Measurements from ENCODE around the gene CPM.

Gene CPM

GRCh38 chr12:68903511-68903910, 29.5 kb downstream of the CPM start:
- DNase-seq, result no peak

DNA sequence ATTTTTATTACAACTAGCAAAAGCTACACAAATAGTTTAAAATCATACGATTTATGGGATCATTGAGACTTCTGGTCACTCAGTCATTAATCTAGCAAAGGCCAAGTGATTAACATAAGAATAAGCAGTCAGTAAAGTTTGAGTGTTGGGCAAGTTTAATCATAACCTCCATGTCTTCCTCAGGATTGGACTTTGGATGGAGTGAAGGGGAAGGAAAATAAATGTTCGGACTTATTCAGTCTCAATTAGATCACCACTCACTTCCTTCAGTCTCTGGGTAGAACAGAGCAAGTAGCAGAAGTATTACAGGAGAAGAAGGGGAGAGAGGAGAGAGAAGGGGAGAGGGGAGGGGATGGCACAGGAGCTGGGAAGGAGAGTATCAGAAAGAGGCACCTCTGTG, 31.4 kb downstream of the CPM start:
- no peak for DNase-seq

DNA sequence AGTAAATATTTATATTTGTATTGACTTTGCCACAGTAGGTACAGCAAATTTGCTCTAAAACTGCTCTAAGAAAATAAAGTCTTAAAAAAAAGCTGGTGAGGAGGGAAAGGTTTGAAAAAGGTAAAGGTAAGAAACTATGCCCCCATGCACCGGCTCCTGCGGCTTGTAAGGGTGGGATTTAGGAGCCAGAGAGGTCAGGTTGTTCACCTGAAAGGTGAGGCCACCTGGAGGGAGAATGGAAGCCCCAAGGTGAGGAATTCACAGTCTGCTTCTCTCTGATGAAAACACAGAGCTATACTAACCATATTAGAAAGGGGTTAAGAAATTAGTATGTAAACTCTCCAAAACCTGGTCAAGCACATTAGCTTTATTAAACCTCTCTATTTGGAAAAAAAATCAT, 31.8 kb downstream of the CPM start:
- no peak for DNase-seq

GRCh38 chr12:68900241-68900640, 32.7 kb downstream of the CPM start:
- no peak for DNase-seq

DNA sequence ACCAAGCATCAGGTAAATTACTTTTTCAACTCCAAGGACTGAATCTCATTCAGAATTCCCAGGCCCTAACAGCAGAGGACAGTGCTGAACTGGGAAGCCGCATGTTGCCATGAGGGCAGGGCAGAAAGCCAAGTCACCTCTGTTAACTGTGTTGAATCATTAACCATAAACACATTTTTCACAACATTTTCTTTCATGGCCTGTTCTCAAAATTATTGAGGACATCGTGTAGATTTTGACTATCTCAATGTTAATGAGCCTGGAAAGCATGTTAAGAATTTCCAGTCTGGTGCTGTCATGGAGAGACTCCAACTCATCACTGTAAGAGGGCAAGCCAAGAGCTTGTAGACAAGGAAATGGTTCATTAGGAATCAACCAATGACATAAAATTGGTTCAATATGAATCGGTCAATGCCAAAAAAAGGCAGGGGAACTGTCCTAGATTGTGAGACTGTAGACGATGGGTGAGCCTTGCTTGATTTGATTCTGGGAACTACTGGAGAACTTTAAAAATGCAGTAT, 33.7 kb downstream of the CPM start:
- no peak for DNase-seq

DNA sequence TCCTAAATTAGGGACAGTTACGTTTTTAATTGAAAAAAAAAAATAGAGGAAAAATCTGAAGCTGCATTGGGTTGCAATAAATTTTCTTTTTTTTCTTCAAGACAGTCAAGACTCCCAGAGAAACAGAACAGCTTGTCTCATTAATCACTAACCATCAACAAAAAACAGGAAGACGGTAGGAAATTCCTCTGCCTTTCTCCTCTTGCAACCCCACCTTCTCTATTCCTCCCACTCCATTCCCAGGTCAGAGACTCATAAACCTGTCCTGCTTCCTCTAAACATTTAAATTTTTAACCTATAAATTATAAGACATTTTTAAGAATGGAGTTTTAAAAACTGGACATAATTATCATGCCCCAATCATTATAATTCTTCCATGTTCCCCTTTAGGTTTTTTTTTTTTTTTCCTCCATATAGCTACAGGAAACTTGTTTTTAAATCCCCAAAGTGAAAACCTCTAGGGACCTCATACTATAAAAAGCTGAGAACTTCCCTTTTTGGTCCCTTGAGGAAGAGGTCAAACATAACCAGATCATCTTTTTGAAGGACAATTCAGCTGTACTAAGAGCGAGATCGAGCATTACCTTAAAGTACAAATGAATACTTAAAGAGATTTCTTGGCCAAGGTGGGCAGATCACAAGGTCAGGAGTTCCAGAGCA, 36.0 kb downstream of the CPM start:
- DNase-seq, result no peak

DNA sequence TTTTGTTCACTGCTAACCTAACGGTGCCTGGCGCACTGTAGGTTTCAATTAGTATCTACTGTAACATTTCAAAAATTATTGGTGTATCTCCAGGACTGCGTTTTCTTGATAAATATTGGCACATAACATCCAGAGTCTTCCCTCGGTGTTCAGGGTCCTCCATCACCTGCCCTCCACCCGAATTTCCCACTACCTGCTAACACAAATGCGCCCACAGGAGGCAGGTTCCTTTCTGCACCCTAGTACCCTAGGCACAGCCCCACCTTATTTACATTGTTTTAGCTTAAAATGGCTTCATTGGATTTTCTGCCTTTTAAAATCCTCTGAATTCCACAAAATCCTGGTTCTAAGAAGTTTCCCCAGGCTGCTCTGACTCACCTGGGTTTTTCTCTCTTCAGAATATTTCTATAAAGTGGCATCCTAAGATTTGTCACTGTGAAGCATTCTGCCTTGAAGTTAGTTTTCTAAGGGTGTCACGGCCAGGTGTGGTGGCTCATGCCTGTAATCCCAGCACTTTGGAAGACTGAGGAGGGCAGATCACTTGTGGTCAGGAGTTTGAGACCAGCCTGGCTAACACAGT, 38.6 kb downstream of the CPM start:
- no peak for DNase-seq

GRCh38 chr12:68893741-68894140, 39.2 kb downstream of the CPM start:
- DNase-seq, result no peak

DNA sequence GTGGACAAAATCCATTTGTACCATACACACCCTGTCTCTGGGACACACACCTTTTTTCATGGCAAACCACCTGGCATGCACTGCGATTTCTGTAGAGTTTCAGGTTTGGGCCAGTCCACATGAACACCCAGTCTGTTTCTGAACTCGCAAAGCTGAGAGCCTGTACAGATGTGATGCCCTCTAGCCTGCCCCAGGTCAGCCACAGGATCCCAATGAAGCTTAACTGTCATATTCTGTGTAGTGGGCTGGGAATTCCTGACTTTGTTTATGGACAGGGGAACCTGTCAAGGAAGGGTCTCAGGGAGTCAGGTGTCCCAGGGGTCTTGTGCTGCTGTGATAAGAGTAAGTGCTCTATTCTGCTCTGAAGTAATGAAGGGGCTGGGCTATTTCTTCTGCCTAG, 39.8 kb downstream of the CPM start:
- no peak for DNase-seq

DNA sequence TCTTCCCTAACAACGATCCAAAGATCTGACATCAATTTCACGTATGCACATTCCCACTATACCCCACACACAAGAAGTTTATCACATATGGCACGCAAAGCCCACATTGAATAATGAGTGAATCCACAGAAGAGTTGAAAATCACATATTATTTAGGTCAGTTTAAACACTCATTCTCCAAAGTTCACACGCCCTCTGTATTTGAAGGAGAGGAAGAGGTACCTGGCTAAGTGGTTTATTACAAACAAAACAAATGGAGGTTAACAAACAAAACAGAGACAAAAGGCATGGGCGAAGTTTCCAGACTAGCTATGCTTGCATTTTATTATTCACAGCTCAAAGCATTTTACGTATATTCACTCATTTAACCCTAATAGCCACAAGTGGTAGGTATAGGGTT, 41.8 kb downstream of the CPM start:
- DNase-seq, result no peak

DNA sequence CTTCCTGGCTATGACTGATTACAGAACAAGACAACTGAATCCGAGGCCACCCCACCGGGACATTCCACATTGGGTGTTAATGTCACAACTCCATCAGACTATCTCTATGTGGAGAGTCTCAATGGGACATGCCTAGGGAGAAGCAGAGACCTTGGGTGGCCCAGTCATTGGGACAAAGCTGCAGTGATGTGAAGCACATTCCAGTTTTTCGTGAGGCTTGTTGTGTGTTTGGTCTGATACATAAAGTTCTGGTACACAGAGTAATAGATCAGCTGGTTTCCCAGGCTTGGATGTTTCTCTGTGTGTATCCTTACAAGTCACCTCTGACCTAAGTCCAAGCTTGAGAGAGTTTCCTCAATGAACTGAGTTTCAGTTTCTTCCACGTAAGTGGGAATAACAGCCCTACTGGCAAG, 42.3 kb downstream of the CPM start:
- no peak for DNase-seq

DNA sequence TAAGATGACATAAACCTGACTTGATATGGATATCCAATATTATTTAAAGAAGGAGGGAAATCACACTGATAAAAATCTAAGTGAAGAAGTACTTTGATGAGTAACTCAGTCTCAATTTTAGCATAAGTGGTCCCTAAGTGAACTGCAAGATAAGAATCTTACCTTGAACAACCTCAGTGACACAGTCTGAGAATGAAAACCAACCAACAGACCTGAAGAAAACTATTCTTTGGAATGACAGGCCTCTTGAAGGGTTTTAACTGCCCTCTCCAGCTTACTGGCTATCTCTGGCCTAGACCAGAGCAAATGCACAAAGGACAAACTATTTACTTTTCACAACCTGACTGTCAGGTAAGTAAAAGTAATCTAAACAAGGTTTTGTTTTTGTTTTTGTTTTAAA, 44.7 kb downstream of the CPM start:
- no peak for DNase-seq

DNA sequence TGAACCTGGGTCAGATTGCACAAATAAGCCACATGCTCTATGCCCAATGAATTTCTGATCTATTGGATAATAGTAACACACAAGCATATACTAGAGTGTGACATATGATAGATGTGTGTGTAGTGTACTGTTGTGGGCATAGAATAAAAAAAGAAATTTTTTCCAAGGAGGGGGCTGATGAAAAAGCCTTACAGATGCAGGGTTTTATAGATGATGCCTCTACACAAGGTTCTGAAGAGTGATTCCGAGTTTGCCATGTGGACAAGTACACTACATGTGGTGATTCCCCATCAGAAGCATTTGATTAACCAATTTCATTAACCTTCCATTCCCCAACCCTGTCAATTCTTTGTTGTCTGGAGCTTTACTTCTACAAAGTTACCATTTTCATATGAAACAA, 45.3 kb downstream of the CPM start:
- no peak for DNase-seq

DNA sequence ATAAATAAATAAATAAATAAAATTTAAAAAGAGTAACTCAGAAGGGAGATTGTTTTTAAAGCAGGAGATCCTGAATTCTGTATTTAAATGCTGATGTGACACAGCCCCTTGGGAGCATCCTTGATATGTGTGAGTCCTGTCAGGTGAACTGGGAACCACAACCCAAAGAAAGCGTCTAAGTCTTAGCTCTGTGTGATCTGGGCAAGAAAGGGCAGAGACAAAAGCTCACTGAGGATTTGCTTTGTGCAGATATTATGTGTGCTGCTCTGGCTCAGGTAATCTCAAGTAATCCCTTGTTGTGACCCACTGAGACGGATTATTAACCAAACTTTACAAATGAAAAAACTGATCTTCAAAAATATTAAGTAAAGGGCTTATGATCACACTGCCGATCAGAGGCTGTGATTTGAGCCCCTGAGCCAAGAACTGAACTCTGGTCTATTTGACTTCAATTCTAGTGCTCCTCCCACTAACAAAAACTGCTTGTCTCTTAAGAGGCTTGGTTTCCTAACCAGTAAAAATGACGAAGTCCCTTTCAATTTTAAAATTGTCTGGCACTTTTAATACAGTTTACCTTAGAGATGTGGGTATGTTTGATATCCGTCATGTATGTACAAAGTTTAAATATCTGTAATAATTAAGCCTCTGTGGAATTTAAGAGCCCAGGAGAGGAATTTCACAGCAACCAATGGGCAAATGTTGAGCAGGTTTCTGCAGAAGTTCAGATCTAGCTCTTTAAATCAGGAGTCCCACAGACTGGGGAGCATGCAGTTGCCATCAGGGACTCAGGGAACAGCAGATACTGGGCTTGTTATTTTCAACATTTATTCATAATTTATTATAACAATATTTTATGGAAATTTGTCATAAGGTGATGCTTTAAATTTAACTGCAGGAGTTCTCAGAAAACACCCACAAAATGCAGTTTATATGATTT, 46.1 kb downstream of the CPM start:
- DNase-seq, result no peak

- DNase-seq, result no peak
These were observed 47.6 kb downstream of the CPM start for GRCh38 chr12:68885381-68885780.

DNA sequence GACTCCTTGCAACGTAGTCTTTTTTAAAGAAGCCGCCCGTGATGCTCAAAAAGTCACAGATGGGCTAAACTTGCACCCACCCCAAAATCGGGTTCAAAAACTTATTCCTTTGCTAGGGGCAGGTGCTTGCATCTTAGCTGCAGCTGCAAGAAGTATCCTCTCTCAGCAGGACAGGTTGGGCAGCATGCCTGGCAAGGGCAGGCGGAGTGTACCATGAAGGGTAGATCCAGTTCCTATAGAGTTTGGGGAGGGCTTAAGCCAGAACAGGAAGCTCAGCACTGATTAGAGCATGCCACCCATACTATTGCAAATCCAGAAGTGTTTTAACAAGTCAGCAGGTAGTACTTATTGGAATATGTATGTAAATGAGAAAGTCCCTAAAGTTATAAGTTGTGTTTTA, 48.7 kb downstream of the CPM start:
- no peak for DNase-seq

DNA sequence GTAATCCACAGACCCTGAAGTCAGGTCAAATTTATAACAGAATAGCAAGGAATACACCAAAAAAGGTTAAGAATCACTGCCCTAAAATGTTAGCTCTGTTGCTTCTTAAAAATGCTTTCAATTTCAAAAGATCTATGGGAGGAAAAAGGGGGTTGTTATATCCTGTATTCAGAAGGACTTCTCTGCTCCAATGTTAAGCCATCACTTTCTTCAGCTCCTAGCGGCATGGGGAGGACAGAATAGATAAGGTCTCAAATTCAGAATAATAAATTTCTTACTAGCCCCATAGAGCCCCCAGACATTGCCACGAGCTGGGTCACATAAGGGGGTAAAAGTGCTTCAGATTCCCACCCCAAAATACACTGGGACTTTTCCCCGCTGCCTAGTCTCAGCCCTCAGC, 49.8 kb downstream of the CPM start:
- no peak for DNase-seq

DNA sequence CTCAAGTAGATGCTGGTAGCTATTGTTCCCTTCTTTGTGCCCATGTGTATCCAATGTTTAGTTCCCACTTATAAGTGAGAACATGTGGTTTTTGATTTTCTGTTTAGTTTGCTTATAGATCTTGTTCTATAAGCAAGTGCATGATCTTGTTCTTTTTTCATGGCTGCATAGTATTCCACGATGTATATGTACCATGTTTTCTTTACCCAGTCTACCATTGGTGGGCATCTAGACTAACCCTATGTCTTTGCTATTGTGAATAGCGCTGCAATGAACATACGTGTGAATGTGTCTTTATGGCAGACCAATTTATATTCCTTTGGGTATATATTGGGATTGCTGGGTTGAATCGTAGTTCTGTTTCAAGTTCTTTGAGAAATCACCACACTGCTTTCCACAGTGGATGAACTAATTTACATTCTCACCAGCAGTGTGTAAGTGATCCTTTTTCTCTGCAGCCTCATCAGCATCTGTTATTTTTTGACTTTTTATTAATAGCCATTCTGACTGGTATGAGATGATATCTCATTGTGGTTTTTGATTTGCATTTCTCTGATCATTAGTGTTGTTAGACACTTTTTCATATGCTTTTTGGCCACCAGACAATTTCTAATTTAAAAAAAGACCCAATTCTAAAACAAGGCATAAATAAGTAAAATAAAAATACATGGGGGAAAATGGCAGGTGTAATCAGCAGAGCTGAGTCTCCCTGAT, 50.6 kb downstream of the CPM start:
- no peak for DNase-seq

GRCh38 chr12:68880660-68881325, 52.2 kb downstream of the CPM start:
- DNase-seq, result no peak

- DNase-seq, result no peak
These were observed 54.1 kb downstream of the CPM start for GRCh38 chr12:68878846-68879245.

DNA sequence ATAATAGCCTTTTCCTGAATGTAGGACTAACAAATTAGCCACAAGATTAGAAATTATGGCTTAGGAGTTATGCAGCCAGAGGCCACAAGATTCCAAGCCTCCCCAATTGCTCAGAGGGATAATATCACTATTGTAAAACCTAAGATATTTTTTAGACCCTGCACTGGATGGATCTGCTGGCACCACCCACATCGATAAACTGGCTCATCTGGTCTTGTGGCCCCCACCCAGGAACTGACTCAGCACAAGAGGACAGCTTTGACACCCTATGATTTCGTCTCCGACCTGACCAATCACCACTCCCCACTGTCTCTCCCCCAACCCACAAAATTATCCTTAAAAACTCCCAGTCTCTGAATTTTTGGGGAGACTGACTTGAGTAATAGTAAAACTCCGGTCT, 54.7 kb downstream of the CPM start:
- DNase-seq, result no peak

DNA sequence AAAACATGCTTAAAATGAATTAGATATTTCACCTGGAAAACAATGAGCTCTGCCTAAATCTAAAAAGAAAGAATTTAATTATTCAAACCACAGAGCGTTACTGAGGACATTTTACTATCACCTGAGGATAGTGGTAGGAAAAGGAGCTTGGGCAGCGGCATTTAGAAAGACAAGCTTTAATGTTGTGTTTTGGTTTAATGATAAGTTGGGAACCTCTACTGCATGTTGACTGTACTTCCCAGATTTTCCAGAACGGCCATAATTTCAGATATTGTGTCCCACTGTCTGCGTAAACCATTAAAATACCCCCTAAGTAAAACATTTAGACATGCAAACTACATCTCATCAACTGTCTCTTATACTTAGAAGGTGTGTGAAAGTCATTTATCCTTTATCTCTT, 55.4 kb downstream of the CPM start:
- DNase-seq, result no peak

DNA sequence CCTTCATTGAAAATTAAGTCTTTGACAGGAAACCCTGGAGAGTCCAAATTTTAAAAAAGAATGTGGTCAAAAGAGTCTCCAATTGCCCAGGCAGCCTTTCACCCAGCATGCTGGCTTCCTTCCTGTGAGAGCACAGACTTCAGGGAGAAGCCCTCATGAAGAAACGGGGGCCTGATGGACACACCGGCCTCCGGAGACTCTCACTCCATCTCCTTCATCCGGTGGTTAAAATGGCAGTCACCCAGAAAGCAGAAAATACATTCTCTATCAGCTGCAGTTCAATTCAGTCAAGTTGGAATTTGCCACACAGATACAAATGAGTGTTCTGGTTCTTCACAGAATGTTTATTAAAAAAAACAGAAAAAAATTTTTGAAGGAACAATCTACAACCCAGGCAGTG, 56.5 kb downstream of the CPM start:
- no peak for DNase-seq

Data from NCI-H2029 treated with DMSO at 0.1 percent for 48 hours (cell line).